Measurements from ENCODE around the gene MAST4. TPM values are rescaled to one million over a fixed set of nuclear protein-coding genes. Genes with fewer than 3 reads are reported as not detected.

Gene MAST4
- total and polyA plus RNA-seq, 2 of the 13 experiments (the other 11 are each of a cell fraction or from before 2014, with no cell fraction given) = 3.4 to 3.7 TPM

GRCh38 chr5:66818935-66819328 lies 222.7 kb downstream of the MAST4 start:
- intact Hi-C loops (cut with micrococcal nuclease; ENCODE audit: unreplicated experiment) = no loop called here
- no peaks in the 10 kb centered on the region for H3K36me3 ChIP-seq (replicated peaks in 1 of 2; ENCODE audit: control insufficient read depth in 1 of 2, insufficient read depth in 2 of 2, low read length in 2 of 2)
- no peak overlapping the region for H2AFZ ChIP-seq (ENCODE audit: low read length)
- ChIA-PET CTCF (ENCODE audit: low intra/inter-chr PET ratio, low total read pairs) (no interaction called here), POLR2A (no interaction called here)
- H3K79me2 ChIP-seq (ENCODE audit: insufficient read depth, low read length) = no peaks in the 10 kb centered on the region
- H3K27me3 ChIP-seq (ENCODE audit: control insufficient read depth in 1 of 2, insufficient read depth in 2 of 2, low read length in 2 of 2) = peaks cover 0 to 5% of the 10 kb centered on the region in 2 experiments; a peak in 1 of 5 replicates
- TF ChIP-seq ZNF629 (CRISPR knock-in tag; conservative IDR thresholded peaks at IDR 0.05) (no peak), GATAD2A (CRISPR knock-in tag; IDR thresholded peaks at IDR 0.05) (no peak), ZNF367 (CRISPR knock-in tag; IDR thresholded peaks at IDR 0.05; ENCODE audit: borderline replicate concordance) (no peak), ZNF274 (CRISPR knock-in tag; IDR thresholded peaks at IDR 0.05) (no peak), HNRNPK (IDR thresholded peaks at IDR 0.05; ENCODE audit: low read depth, low read length, poor library complexity, severe bottlenecking) (no peak), HCFC1 (IDR thresholded peaks at IDR 0.05; ENCODE audit: low read depth, low read length) (no peak), ZSCAN30 (CRISPR knock-in tag; IDR thresholded peaks at IDR 0.05) (no peak), ZBTB4 (CRISPR knock-in tag; IDR thresholded peaks at IDR 0.05; ENCODE audit: borderline replicate concordance) (no peak), CCAR2 (optimal IDR thresholded peaks at IDR 0.05; ENCODE audit: low read depth, low read length) (no peak), NFKBIZ (CRISPR knock-in tag; IDR thresholded peaks at IDR 0.05) (no peak), TOE1 (CRISPR knock-in tag; IDR thresholded peaks at IDR 0.05) (no peak)
- TF ChIP-seq, protein P1, sequence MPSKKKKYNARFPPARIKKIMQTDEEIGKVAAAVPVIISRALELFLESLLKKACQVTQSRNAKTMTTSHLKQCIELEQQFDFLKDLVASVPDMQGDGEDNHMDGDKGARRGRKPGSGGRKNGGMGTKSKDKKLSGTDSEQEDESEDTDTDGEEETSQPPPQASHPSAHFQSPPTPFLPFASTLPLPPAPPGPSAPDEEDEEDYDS (CRISPR knock-in tag; IDR thresholded peaks at IDR 0.05) = no peak
- no peak for DNase-seq (ENCODE audit: low spot score)
- H3K4me1 ChIP-seq (ENCODE audit: insufficient read depth, low read length) = no peaks in the 10 kb centered on the region
- H3K27ac ChIP-seq (ENCODE audit: extremely low read length, insufficient read depth, low read length) = no peak overlapping the region
- BruUV-seq (replicated peaks) = no TSS peak
- FAIRE-seq = no peak
- no peaks in the 10 kb centered on the region for H3K9me3 ChIP-seq (ENCODE audit: low read length)
- in situ Hi-C loops (cut with HindIII; ENCODE audit: extremely low pct_ligation_motif_present, low pct_unique_long_range_greater_than_20kb) = no loop called here
- no peak overlapping the region for H3K4me2 ChIP-seq (ENCODE audit: low read depth, low read length)
- H3K9ac ChIP-seq (ENCODE audit: insufficient read depth, low read depth, low read length) = no peak overlapping the region
- ATAC-seq = no peak
- no peaks in the 10 kb centered on the region for H4K20me1 ChIP-seq (ENCODE audit: insufficient read depth, low read length)
- 3% methylated on average over 4 of the region's 4 CpGs for WGBS (ENCODE audit: low lambda C conversion rate)
- no peak overlapping the region for H3K4me3 ChIP-seq (replicated peaks in 1 of 3; ENCODE audit: insufficient read depth in 1 of 3, low read depth in 2 of 3, low read length in 3 of 3)

Measured in HepG2 (cell line).